ENCODE measurements around the gene LHFPL2. TPM values are rescaled to one million over a fixed set of nuclear protein-coding genes. Genes with fewer than 3 reads are reported as not detected.

Gene LHFPL2
- total and polyA plus RNA-seq, 9 of the 15 experiments (the other 6 are each of a cell fraction or from before 2014, with no cell fraction given) = 1.0 to 6.6 (median 4.6) TPM

DNA sequence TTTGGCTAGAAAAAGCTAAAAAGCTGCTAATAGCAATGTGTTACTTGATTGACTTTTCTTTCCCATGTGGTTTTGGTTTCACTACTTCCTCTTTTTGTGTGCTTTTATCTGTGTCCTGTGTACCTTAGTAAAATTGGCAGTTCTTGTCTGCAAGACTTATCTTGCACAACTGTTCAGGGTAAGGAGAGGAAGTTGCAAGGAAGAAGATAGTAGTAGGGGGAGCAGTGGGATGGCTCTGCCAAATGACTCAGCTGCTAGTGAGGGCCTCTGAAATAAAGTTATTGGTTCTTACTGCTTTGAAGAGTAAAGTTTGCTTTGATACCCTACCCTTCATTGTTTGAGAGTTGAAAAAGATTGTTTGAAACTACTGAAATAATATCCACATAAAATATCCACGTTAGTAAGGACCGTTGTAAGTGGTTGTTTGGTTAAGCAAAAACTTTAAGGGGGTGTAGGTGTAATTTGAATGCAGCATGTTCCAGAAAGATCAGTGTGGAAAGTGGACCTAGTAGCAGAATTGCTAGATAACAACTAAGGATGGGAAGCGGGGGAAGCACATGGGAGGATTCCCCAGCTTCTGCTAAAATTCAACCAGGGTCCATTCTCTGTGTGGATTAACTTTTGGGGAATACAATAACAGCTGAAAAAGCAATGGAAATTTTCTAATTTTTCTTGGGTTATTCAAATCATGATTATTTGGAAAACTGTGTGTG lies 164.6 kb downstream of the LHFPL2 start (continued):
- TF ChIP-seq SP2 (IDR thresholded peaks at IDR 0.05; ENCODE audit: extremely low read depth, low read depth, low read length, poor library complexity, severe bottlenecking) = no peak
- TF ChIP-seq SMARCE1 (IDR thresholded peaks at IDR 0.05) = peak; percentile 99
- peak; percentile 78 for TF ChIP-seq ZNF175 (CRISPR knock-in tag; IDR thresholded peaks at IDR 0.05; ENCODE audit: low read depth)
- TF ChIP-seq, protein P1, sequence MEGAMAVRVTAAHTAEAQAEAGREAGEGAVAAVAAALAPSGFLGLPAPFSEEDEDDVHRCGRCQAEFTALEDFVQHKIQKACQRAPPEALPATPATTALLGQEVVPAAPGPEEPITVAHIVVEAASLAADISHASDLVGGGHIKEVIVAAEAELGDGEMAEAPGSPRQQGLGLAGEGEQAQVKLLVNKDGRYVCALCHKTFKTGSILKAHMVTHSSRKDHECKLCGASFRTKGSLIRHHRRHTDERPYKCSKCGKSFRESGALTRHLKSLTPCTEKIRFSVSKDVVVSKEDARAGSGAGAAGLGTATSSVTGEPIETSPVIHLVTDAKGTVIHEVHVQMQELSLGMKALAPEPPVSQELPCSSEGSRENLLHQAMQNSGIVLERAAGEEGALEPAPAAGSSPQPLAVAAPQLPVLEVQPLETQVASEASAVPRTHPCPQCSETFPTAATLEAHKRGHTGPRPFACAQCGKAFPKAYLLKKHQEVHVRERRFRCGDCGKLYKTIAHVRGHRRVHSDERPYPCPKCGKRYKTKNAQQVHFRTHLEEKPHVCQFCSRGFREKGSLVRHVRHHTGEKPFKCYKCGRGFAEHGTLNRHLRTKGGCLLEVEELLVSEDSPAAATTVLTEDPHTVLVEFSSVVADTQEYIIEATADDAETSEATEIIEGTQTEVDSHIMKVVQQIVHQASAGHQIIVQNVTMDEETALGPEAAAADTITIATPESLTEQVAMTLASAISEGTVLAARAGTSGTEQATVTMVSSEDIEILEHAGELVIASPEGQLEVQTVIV (CRISPR knock-in tag; IDR thresholded peaks at IDR 0.05; ENCODE audit: borderline replicate concordance) = no peak
- TF ChIP-seq TCF7 (IDR thresholded peaks at IDR 0.05; ENCODE audit: borderline replicate concordance) = 0 out of 2 replicates have a peak, but pooled peaks have one; percentile 49
- no peak for TF ChIP-seq SREBF1 (IDR thresholded peaks at IDR 0.05; ENCODE audit: borderline replicate concordance, low read depth, low read length)
- TF ChIP-seq, protein P2, sequence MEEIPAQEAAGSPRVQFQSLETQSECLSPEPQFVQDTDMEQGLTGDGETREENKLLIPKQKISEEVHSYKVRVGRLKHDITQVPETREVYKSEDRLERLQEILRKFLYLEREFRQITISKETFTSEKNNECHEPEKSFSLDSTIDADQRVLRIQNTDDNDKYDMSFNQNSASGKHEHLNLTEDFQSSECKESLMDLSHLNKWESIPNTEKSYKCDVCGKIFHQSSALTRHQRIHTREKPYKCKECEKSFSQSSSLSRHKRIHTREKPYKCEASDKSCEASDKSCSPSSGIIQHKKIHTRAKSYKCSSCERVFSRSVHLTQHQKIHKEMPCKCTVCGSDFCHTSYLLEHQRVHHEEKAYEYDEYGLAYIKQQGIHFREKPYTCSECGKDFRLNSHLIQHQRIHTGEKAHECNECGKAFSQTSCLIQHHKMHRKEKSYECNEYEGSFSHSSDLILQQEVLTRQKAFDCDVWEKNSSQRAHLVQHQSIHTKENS (CRISPR knock-in tag; IDR thresholded peaks at IDR 0.05) = no peak
- TF ChIP-seq ZBTB8A (IDR thresholded peaks at IDR 0.05; ENCODE audit: partially characterized antibody) = no peak
- TF ChIP-seq TAF9B (IDR thresholded peaks at IDR 0.05; ENCODE audit: partially characterized antibody) = peak; percentile 59
- TF ChIP-seq MCM3 (IDR thresholded peaks at IDR 0.05) = no peak
- TF ChIP-seq TEAD4 (IDR thresholded peaks at IDR 0.05; ENCODE audit: low read length) = peak; percentile 94
- no peak for TF ChIP-seq TEAD4 (CRISPR knock-in tag; IDR thresholded peaks at IDR 0.05; ENCODE audit: borderline replicate concordance)
- TF ChIP-seq ZNF184 (CRISPR knock-in tag; IDR thresholded peaks at IDR 0.05) = no peak
- 0 out of 4 replicates have a peak, but pooled peaks have one; percentile 10 to 26 for TF ChIP-seq NRF1 (conservative IDR thresholded peaks at IDR 0.05 in 1 of 2, IDR thresholded peaks at IDR 0.05 in 1 of 2)
- TF ChIP-seq E2F3 (CRISPR knock-in tag; IDR thresholded peaks at IDR 0.05) = no peak
- no peak for TF ChIP-seq FOXP1 (CRISPR knock-in tag; IDR thresholded peaks at IDR 0.05)
- TF ChIP-seq TFAM (CRISPR knock-in tag; conservative IDR thresholded peaks at IDR 0.05) = no peak
- TF ChIP-seq RNF2 (IDR thresholded peaks at IDR 0.05) = peak; percentile 93
- no peak for TF ChIP-seq ZNF253 (CRISPR knock-in tag; conservative IDR thresholded peaks at IDR 0.05)
- no peak for TF ChIP-seq YY1 (IDR thresholded peaks at IDR 0.05; ENCODE audit: borderline replicate concordance in 1 of 3, control insufficient read depth in 1 of 3, extremely low read depth in 1 of 3, insufficient read depth in 3 of 3, insufficient read length in 1 of 3, insufficient replicate concordance in 2 of 3, low read depth in 1 of 3, low read length in 2 of 3)
- TF ChIP-seq, protein P3, sequence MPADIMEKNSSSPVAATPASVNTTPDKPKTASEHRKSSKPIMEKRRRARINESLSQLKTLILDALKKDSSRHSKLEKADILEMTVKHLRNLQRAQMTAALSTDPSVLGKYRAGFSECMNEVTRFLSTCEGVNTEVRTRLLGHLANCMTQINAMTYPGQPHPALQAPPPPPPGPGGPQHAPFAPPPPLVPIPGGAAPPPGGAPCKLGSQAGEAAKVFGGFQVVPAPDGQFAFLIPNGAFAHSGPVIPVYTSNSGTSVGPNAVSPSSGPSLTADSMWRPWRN (IDR thresholded peaks at IDR 0.05; ENCODE audit: low read depth) = peak; percentile 64; the same call in 1 of the 2 replicates

Data from K562 (cell line).